PFSK-1 (cell line): ENCODE data around the gene EPHA7.

ENCODE experiments used
- FOXP2 ChIP-seq: optimal IDR thresholded peaks from 2 replicates; pipeline ENCODE3; 2011; ENCODE audit warnings: borderline replicate concordance, control low read depth, inconsistent platforms; ENCODE audit not compliant: insufficient read depth; ENCODE audit errors: extremely low read length, extremely low read depth
- POLR2AphosphoS5 ChIP-seq: IDR thresholded peaks from 2 replicates; pipeline ENCODE4 v1.6.1; 2012; ENCODE audit warnings: low read depth, mild to moderate bottlenecking, control low read depth, low read length, moderate library complexity
- SIN3A ChIP-seq: IDR thresholded peaks from 2 replicates; pipeline ENCODE4 v1.6.1; 2012; ENCODE audit warnings: mild to moderate bottlenecking, low read length, moderate library complexity, borderline replicate concordance; ENCODE audit not compliant: insufficient read depth
- TAF1 ChIP-seq: IDR thresholded peaks from 2 replicates; pipeline ENCODE4 v1.6.1; 2012; ENCODE audit warnings: low read length, control low read depth, borderline replicate concordance; ENCODE audit not compliant: insufficient read depth
- TF ChIP-seq, protein P1 (sequence below), 2 experiments: IDR thresholded peaks; 2 replicates each; pipeline versions ENCODE4 v1.6.1 to v1.8.0; 2011 to 2012; ENCODE audit warnings: low read depth in 2 of 2, low read length in 2 of 2, control low read depth in 1 of 2, inconsistent platforms in 1 of 2, mild to moderate bottlenecking in 1 of 2, moderate library complexity in 1 of 2; ENCODE audit not compliant: insufficient read depth in 1 of 2

Gene EPHA7

GRCh38 chr6:93319304-93319703 is 100.1 kb downstream of the EPHA7 start:
- TF ChIP-seq, protein P1, sequence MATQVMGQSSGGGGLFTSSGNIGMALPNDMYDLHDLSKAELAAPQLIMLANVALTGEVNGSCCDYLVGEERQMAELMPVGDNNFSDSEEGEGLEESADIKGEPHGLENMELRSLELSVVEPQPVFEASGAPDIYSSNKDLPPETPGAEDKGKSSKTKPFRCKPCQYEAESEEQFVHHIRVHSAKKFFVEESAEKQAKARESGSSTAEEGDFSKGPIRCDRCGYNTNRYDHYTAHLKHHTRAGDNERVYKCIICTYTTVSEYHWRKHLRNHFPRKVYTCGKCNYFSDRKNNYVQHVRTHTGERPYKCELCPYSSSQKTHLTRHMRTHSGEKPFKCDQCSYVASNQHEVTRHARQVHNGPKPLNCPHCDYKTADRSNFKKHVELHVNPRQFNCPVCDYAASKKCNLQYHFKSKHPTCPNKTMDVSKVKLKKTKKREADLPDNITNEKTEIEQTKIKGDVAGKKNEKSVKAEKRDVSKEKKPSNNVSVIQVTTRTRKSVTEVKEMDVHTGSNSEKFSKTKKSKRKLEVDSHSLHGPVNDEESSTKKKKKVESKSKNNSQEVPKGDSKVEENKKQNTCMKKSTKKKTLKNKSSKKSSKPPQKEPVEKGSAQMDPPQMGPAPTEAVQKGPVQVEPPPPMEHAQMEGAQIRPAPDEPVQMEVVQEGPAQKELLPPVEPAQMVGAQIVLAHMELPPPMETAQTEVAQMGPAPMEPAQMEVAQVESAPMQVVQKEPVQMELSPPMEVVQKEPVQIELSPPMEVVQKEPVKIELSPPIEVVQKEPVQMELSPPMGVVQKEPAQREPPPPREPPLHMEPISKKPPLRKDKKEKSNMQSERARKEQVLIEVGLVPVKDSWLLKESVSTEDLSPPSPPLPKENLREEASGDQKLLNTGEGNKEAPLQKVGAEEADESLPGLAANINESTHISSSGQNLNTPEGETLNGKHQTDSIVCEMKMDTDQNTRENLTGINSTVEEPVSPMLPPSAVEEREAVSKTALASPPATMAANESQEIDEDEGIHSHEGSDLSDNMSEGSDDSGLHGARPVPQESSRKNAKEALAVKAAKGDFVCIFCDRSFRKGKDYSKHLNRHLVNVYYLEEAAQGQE (IDR thresholded peaks at IDR 0.05; ENCODE audit: insufficient read depth in 1 of 2, low read depth in 2 of 2, low read length in 2 of 2): no peak
- TF ChIP-seq FOXP2 (no peak), SIN3A (no peak), POLR2AphosphoS5 (no peak), TAF1 (no peak)

DNA sequence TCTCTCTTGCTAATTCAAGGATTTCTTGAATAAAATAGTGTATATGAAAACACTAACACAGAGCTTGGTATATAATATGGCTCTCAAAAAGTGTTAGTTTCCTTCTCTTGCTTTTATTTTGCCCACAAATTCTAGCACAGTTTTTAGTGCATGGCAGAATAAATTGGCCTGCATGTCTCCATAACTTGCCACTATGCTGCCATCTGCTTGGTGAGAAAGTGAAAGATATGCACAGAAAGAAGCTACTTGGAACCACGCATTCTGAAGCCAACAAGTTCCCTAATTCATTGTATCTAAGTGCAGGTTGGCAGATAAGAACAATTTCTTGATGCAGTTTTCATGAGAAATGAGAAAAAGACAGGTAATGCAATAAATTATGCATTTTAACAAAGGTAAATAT is 101.2 kb downstream of the EPHA7 start:
- TF ChIP-seq, protein P1 (IDR thresholded peaks at IDR 0.05; ENCODE audit: insufficient read depth in 1 of 2, low read depth in 2 of 2, low read length in 2 of 2): no peak
- no peak for TF ChIP-seq SIN3A
- TF ChIP-seq POLR2AphosphoS5: no peak

DNA sequence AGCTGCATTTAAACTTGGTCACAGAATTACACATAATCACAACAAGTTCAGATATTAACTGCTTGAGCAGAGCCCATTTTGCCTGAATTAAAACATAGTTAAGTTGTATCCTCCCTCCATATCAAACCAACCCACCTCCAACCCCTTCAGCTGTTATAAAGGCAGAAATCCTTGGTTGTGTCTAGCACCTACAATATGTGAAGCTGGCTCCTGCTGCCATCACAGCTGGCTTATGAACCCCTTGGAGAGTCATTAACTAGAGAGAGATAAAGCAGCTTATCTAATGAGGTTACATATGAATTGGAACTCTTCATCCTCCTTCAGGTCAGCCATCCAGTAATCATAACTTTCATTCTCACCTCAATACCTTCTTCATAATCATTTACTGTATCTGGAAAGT is 101.8 kb downstream of the EPHA7 start:
- TF ChIP-seq FOXP2: no peak
- no peak for TF ChIP-seq SIN3A
- TF ChIP-seq, protein P1 (IDR thresholded peaks at IDR 0.05; ENCODE audit: insufficient read depth in 1 of 2, low read depth in 2 of 2, low read length in 2 of 2): no peak
- TF ChIP-seq TAF1: no peak
- TF ChIP-seq POLR2AphosphoS5: no peak

- TF ChIP-seq POLR2AphosphoS5 (no peak), FOXP2 (no peak), TAF1 (no peak), SIN3A (no peak)
- TF ChIP-seq, protein P1 (IDR thresholded peaks at IDR 0.05; ENCODE audit: insufficient read depth in 1 of 2, low read depth in 2 of 2, low read length in 2 of 2): no peak
Observed at GRCh38 chr6:93307505-93308409, 111.6 kb downstream of the EPHA7 start.

DNA sequence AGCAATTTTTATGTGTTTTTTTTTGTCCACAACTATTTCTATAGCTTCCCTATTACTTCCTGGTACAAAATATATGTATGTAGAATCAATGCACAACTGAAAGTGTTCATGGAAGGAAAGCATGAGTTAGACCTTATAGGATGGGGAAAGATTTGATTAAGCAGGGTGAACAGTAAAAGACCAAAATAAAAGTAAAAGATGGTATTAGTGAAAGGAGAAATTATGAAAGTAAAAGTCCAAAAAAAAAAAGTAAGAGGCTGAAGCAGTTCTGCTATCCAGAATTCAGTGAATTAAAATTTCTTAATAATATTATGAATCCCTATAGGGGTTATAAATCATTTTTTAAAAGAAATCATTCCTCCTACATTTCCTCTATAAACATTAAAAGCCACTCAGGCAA is 114.3 kb downstream of the EPHA7 start:
- TF ChIP-seq FOXP2: no peak
